Keratinocyte (primary cell): ENCODE data around the gene IL7R.

ENCODE experiments used
- CTCF ChIP-seq, 3 experiments: IDR thresholded peaks in 1 of 3; conservative IDR thresholded peaks in 1 of 3; optimal IDR thresholded peaks in 1 of 3; 2 replicates in 2 of 3; 3 replicates in 1 of 3; pipeline versions ENCODE3 to v1.5.1; 2011; ENCODE audit warnings: low read length in 3 of 3, mild to moderate bottlenecking in 3 of 3, moderate library complexity in 2 of 3, control low read depth in 1 of 3, inconsistent platforms in 1 of 3; ENCODE audit not compliant: insufficient read depth in 2 of 3; ENCODE audit errors: extremely low read depth in 1 of 3
- EZH2 ChIP-seq: IDR thresholded peaks from one replicate; pipeline ENCODE4 v1.6.1; 2012; ENCODE audit warnings: inconsistent platforms, mild to moderate bottlenecking, low read length, moderate library complexity

DNA sequence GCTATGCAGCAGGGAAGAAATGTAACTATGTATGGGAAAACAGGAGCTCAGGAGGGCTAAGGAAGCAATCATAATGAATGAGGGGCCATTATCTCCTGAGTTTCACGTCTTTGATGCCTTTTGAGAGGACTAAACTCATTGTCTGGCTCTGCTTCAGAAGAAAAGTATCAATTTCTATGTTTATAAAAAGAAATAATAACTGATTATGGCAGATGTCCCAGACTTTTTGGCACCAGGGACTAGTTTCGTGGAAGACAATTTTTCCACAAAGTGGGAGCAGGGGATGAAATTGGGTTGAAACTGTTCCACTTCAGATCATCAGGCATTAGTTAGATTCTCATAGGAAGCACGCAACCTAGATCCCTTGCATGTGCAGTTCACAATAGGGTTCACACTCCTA, 8.7 kb upstream of the IL7R start:
- TF ChIP-seq CTCF (optimal IDR thresholded peaks at IDR 0.05 in 1 of 3, IDR thresholded peaks at IDR 0.05 in 1 of 3, conservative IDR thresholded peaks at IDR 0.05 in 1 of 3; ENCODE audit: extremely low read depth in 1 of 3, insufficient read depth in 2 of 3, low read length in 3 of 3) (no peak), EZH2 (no peak)
